GM19438 (cell line): ENCODE data around the gene TLE7.

Experiments
- ATAC-seq: cut with Tn5 transposase; IDR thresholded peaks from one replicate; pipeline ENCODE4 v1.9.1; 2021; ENCODE audit warnings: low read depth; ENCODE audit not compliant: unreplicated experiment

TLE7 gene

DNA sequence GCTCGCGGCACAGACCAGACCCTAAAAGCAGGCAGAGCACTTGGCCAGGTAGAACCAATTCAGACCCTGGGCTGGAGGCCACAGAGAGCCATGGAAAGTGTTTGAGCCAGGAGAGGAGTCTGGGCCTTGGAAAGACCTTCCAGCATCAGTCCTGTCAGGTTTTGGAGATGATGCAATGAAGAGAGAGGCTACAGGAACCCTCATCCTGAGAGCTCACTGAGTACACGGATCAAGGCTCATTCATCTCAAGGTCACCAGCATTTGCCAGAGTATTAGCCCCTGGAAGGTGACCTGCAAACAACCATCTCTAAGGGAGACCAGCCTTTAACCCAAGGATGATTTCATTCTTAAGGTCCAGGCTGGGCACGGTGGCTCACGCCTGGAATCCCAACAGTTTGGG, 27.8 kb downstream of the TLE7 start:
- no peak for ATAC-seq

DNA sequence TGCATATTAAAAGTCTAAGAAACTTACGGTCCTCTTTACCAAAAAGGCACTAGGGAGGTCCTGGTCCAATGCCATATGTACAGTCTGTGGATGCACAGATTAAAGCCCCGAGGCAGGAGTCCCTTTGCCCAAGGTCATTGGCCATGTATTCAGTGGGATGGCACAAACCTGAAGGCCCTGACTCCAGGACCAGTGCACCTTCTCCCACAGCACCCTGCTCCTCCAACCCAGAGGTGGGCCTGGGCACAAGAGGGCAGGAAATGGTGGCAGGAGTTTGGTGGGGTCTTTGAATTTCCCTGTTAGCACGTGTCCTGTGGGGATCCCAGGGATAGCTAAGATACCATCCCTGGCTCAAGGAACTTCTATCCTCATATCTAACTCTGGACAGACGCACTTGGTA, 28.5 kb downstream of the TLE7 start:
- no peak for ATAC-seq

DNA sequence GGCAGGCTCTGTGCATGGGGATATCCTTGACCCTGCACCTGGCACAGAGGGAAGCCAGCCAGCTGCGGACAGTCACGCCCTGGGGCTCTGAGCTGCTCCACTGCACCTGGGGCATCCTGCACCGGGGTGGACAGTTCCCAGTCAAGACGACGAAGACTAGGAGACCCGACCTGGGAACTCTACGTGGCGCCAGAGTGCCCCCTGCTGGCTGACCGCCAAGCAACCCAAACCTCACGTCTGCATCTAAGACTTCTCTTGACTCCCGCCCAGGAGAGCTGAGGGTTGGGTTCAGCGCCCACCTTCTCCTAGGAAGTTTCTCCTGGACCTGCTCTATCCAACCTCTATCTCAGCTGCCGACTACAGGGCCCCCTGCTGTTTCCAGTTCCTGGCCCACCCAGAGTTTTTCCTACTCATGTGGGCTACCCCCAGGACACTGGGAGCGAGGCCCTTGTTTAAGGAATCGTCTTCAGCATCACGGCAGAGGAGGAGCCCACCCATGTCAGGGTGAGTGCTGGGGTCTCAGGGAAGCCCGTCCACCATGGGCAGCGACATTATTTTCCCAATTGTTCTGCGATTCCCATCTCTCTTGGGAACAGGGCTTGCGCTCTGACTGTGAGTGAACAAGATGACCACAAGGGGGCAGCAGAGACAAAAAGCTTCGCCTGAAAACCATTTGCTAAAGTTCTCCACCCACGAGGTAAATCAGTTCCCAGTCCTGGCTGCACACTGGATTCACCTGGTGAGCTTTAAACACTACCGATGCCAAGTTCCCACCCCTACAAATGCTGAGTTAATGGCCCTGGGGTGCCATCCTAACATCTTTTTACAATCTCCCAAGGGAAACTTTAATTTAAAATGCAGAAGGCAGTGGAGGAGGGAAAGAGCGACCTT, 29.3 kb downstream of the TLE7 start:
- no peak for ATAC-seq

DNA sequence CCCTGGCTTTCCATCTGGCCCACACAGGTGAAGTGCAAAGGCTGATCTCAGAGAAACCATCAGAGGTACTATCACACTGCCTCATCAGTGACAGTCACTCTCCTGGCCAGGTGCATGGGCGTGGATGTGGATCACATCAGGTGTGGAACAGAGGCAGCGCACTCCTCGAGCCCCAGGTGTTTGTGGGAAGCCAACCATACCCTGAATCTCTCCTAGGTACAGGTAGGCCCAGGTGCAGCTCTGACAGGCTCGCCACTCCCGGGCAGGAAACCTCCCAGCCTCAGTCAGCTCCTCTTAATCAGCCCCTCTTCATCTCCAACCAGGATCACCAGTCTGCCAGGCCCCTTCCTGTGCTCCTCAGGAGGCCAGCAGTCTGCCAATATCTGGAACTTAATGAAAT, 31.7 kb downstream of the TLE7 start:
- ATAC-seq: no peak

DNA sequence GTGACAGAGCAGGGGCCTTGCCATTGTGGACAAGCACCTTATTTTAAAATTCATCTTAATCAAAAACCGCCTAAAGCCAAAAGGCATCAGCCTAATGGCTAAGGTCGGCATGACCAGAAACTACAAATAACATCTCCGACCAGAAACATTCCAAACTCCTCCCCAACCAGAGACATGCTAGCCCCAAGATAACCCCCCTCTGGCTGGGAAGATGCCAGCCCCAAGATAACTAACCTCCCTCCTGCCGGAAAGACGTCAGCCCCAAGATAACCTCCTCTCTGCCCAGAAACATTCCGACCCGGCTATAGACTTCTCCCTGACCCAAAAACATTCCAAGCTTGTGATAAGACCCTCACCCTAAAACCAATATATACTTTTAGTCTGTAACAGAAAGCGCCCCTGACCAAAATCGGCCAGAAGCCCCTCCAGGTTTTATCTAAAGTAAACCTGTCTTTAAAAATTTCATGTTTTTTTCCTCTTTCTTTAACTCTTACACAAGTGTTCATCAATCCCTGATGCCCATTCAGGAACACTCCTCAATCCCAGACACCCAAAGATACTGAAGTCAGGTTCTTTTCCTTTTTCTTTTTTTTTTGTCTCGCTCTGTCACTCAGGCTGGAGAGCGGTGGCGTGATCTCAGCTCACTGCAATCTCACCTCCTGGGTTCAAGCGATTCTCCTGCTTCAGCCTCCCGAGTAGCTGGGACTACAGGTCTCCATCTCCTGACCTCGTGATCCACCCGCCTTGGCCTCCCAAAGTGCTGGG, 32.7 kb downstream of the TLE7 start:
- no peak for ATAC-seq

DNA sequence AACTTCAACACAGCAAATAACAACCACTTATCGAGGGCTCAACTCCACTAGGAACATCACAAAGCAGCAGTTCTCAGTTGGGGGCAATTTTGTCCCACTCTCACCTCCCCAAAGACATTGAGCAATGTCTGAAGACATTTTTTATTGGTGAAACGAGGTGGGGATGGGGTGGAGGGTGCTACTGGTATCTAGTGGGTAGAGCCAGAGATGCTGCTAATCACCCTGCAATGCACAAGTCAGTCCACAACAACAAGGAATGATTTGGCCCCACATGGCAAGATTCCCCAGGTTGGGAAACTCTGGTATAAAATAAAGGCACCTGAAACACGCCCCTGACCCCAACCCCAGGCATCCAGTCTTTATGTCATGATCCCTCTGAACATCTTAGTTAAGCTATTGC, 33.3 kb downstream of the TLE7 start:
- no peak for ATAC-seq

DNA sequence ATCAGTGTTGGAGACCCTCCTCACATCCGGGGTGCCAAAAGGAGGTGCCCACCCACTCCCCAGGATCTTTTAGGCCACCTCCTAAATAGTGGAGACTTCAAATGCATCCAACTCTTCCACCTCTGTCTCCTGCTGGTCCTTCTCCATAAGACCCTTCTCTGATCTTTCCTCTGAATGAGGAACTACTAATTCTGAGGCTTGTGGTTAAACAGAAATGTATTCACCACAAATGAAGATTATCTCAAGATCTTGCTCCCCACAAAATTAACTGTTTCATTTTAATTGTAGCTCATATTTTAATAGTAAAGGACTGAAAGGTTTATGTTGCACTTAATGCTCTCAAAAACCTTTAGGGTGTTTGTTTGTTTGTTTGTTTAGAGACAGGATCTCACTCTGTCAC, 34.1 kb downstream of the TLE7 start:
- ATAC-seq: no peak

DNA sequence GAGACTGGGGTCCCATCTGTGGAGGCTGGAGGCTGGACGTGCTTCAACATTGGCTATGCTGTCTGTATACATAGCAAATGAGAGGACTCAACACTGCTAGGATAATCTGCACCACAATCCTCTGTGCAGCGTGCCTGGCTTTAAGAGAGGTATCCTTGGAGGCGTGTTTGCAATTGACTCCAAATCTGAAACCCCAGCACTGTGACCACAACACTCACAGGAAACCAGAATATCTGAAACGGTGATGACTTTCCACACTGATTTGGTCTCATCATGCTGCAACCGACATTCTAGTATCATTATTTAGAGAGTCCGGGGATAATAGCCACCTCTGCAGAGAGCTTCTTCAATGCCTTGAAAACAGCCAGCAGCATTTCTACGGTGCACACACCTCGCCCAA, 35.1 kb downstream of the TLE7 start:
- ATAC-seq: no peak

DNA sequence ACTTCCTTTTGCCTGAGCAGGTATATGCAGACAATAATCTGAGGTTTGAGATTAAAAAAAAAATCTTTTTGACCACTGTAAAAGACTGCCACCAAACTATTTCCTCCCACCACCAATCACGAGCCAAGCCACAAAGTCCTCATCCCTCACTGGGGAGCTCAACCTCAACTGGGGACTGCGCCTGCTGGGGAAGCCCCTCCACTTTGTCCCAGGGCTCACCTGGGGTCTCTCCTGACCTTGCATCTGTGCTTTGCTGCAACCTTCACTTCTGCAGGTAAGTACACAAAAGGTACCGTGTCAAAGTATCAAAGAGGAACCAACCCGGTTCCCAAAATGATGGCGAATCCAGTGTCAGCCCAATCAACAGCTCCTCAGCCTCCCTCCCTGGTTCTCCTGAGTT, 35.5 kb downstream of the TLE7 start:
- ATAC-seq: no peak

DNA sequence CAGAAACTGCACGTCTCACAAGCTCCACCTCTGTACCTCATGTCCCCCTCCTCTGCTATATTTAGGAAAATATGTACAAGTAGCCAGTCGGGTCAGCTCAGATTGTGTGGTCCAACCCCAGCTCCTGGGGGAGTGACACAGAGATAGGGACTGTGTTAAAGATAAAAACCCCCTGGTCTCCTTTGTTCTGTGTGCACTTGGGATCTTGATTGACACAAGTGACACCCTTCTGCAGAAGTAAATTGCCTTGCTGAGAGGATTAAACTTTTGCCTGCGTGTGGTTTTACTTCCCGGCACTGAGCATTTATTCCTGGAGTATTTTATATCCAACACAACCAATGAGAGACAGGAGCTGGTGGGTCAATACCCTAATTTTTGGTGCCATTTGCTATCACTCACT, 37.5 kb downstream of the TLE7 start:
- no peak for ATAC-seq

DNA sequence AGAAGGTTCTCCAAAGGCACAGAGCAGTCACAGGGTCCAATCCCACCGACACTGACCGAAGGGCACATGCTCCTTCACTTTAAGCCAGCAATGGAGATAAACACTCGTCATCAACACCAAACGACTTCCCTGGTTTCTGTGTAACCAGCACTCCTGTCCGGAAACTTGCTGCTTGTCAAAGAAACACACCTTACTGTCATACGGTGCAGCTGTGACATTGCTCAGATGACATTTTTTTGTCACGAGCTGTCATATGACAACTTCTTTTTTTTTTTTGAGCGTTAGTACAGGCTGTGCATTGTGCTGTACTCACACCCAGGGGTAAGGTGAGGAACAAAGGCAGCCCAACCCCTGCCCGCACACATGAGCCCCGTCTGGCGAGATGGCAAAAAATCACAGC, 39.2 kb downstream of the TLE7 start:
- no peak for ATAC-seq

DNA sequence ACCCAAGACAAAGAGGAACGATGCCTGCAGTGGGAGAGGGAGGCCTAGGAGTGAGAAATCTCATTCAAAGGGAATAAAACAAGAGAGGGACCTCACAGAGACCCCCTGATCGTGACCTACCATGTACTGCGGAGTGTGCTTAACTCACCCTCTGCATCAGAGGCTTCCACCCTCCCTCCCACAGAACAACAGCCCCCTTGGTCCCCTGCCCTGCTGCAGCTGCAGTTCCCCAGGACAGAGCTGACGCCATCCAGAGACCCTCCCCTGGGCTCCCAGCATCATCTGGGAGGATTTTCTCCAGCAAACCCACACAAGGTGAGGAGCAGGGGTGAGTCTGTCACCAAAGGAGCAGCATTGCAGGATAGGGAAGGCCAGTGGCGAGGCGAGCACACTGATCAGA, 39.8 kb downstream of the TLE7 start:
- no peak for ATAC-seq

DNA sequence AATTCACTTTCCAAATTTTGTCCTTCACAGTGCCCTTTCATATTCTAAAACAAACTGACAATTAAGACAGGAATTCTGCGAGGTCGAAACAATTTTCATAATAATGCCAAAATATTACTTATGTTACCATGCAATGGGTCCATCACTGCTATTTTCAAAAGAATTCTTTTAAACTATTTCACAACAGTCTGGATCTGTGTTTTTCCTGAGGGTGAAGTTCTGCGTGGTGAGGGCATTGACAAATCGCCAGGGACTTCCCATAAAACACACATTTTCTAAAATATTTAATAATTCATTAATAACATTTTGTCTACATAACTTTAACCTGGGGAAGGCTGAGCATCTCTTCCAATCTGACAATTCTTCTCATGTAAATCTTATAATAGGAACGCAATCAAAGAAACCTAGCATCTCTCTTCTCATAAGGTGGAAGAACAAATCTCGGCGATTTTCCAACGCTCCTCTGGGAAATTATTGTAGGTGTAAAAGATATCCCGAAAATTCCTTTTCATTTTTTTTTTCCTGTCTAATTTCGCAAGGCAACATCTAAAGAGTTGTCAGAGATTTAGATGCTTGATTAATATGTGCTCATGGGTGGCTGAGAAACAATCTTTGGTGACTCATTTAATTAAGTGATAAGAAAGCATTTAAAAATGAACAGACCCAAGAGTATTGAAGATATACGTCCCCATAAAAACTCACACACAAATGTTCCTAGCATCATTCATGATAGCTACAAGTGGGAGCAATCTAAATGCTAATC, 41.9 kb downstream of the TLE7 start:
- no peak for ATAC-seq

DNA sequence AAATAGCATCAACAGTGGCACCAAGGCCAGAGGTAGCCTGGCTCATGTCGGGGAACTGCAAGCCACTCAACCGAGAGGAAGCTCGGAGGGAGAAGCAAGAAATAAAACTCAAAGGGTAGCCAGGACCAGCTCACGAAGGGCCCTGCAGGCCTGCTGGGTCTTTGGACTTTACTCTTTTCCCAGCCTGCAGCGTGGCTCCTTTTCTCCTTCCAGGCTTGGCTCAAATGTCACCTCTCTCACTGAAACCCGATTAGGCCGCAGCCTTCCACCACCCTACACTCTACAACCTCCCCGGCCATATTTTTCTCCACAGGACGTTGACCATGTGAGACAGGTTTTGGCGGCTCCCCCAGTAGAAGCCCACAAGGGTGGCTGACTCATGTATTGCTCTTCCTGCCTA, 45.3 kb downstream of the TLE7 start:
- no peak for ATAC-seq

DNA sequence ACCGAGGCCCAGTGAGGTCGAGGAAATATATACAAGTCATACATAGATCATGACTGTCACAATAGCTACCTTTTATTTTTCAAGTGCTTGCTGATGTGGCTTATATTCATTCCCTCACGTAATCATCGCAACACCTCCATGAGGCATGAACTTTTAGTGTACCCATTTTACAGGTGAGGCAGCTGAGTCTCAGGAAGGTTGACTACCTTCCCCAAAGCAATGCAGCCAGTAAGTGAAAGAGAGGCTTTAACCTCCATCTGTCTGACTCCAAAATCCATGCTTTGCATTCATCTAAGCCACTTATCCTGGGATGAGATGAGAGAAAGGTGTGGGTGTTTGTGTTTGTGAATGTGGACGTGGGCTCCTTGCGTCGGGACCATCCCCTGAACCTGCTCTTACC, 52.5 kb downstream of the TLE7 start:
- no peak for ATAC-seq

DNA sequence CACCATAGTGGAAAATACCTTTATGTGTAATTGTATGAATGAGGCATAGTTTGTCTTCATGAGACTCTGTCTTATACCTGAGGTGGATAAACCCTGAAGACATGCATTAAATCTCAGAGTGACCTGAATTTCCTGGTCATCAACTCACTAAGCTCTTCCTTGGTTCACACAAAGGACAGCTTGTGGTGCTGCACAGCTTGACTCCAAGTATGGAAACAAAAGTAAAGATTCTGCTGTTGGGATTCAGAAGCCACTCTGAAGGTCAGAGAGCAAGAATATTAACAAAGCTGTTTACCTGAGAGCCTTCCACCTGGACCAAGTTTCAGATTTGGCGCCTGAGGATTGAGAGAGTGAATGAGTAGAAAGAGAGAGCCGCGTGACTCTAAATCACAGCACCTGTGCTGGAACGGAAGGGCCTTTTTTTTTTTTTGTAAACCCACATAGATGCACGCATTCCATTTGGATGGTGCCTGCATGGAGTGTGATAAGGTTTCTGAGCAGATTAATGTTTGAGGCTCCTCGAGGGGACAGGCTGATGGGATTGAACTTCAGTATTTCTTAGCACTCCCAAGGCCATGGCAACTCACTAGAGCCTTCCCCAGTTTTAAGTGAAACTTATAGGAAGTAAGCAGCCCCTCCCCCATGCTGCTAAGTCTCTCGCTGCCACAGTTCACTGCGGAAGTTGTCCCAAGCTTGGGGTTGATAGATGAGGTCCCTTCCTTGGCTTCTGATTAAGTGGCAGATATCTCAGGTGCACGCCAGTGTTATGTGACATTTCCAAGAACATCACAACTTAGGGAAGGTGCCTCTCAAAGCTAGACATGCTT, 54.6 kb downstream of the TLE7 start:
- ATAC-seq: no peak

DNA sequence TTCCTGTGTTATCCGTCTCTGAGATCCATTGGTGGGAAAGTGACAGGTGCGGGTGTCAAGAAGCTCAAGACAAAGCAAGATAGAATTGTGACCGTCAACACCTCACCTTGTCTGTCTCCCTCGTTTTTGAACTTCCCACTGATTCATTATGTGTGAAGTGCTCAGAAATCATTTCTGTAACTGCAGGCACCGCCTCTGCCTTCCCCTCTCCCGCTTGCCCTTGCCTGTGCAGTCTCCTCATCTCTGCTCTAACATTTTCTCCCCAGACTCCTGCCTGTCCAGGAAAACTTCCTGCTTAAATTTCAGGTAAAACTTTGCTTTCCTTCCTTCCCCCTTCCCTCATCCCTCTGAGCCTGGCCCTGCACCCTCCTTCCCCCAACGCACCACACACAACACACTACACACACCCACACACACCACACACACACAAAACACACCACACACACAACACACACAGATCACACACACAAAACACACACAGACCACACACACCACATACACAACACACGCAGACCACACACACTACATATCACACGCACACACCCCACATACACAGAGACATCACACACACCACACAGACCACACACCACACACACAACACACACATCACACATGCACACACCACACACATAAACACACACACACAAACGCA, 57.7 kb downstream of the TLE7 start:
- ATAC-seq: no peak

DNA sequence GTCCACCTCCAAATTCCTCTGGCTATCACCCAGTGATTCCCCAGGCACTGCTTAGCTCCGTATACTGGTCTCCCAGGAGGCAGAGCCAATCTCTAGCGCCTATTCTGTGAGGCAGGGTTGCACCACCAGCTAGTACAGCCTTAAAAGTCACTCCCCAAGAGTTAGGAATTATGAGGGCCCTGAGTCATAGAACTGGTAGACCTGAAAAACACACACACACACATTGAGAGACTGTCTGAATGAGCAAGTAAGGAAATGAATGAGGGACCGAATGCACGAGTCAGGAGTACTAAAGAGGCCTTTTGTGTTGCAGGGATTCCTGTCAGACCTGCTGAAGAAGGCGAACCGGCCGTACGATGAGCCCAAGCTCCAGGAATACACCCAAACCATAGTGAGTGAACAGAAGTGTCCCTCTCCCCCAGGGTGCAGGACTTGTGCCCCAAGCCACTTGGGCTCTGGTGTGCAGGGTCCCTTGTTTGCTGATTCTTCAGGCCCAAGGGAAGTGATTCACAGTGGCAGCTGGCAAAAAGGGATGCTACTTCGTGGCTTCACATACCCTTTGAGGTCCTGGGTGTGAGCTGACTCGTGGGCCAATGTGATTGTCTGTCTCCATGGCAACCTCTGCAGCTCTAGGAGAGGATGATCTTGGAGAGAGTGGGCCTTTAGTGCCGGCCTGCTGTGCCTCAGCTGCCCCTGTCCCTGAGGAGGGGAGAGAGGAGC, 58.6 kb downstream of the TLE7 start:
- ATAC-seq: no peak

DNA sequence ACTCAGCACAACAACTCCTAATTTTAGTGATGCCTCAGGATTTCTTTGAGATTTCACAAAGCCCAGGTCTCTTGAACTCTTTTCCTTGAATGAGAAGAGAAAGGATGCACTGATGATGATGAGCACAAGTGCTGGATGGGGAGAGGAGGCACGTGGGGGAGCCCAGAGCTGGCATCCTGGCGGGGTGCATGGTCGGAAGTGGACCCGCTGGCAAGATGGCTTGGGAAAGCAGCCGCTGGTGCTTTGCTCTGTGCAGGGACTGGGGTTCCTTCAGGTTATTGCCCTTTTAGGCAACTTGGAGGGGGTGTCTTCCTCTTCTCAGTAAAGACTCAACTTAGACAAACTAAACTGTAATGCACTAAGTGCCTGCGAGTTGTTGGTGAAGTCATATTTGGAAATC, 61.0 kb downstream of the TLE7 start:
- ATAC-seq: no peak
